Osteocyte (in vitro differentiated cells): ENCODE measurements around the gene ZNF334. TPM values are rescaled to one million over a fixed set of nuclear protein-coding genes. Genes with fewer than 3 reads are reported as not detected.

Experiments
- DNase-seq: peaks from one replicate; pipeline ENCODE4 v3.0.0; 2021; ENCODE audit warnings: mixed read lengths; ENCODE audit not compliant: unreplicated experiment; ENCODE audit errors: extremely low spot score
- H3K27ac Mint-ChIP-seq: one replicate; pipeline ENCODE4 v1.8.0; 2021; ENCODE audit warnings: mild to moderate bottlenecking, mixed read lengths; ENCODE audit not compliant: unreplicated experiment
- H3K27me3 Mint-ChIP-seq: one replicate; pipeline ENCODE4 v1.8.0; 2021; ENCODE audit warnings: mixed read lengths; ENCODE audit not compliant: unreplicated experiment
- H3K36me3 Mint-ChIP-seq: one replicate; pipeline ENCODE4 v1.8.0; 2021; ENCODE audit warnings: mixed read lengths; ENCODE audit not compliant: unreplicated experiment
- H3K4me1 Mint-ChIP-seq: one replicate; pipeline ENCODE4 v1.8.0; 2021; ENCODE audit warnings: mixed read lengths; ENCODE audit not compliant: unreplicated experiment
- H3K4me3 Mint-ChIP-seq: one replicate; pipeline ENCODE4 v1.8.0; 2021; ENCODE audit warnings: mild to moderate bottlenecking, moderate library complexity, mixed read lengths; ENCODE audit not compliant: unreplicated experiment
- H3K9me3 Mint-ChIP-seq: one replicate; pipeline ENCODE4 v1.8.0; 2021; ENCODE audit warnings: mixed read lengths; ENCODE audit not compliant: unreplicated experiment
- CTCF ChIP-seq: fragments of 200-600 bp; sonication (generic); IDR thresholded peaks from 2 replicates; pipeline ENCODE4 v1.5.0; 2021; ENCODE audit warnings: antibody characterized with exemption, mild to moderate bottlenecking, moderate library complexity
- total RNA-seq: library from RNA; stranded (reverse); gene quantifications from 2 replicates; pipeline ENCODE4 v1.2.1, GENCODE V29; 2021

Gene ZNF334
- total RNA-seq, 1 donor from 2014 or later: 3.7 TPM

GRCh38 chr20:46483879-46484278 is 29.5 kb downstream of the ZNF334 start:
- Mint-ChIP-seq H3K36me3 (no peaks in the 10 kb centered on the region), H3K27ac (no peak overlapping the region), H3K9me3 (no peaks in the 10 kb centered on the region), H3K4me3 (no peak overlapping the region), H3K4me1 (no peaks in the 10 kb centered on the region), H3K27me3 (peaks cover 57% of the 10 kb centered on the region)
- DNase-seq: no peak
- no peak for TF ChIP-seq CTCF

GRCh38 chr20:46482864-46483263 is 30.5 kb downstream of the ZNF334 start:
- no peaks in the 10 kb centered on the region for H3K9me3 Mint-ChIP-seq
- H3K4me3 Mint-ChIP-seq: no peak overlapping the region
- H3K4me1 Mint-ChIP-seq: no peaks in the 10 kb centered on the region
- H3K36me3 Mint-ChIP-seq: no peaks in the 10 kb centered on the region
- no peak for TF ChIP-seq CTCF
- H3K27me3 Mint-ChIP-seq: peaks cover 55% of the 10 kb centered on the region
- DNase-seq: no peak
- no peak overlapping the region for H3K27ac Mint-ChIP-seq

DNA sequence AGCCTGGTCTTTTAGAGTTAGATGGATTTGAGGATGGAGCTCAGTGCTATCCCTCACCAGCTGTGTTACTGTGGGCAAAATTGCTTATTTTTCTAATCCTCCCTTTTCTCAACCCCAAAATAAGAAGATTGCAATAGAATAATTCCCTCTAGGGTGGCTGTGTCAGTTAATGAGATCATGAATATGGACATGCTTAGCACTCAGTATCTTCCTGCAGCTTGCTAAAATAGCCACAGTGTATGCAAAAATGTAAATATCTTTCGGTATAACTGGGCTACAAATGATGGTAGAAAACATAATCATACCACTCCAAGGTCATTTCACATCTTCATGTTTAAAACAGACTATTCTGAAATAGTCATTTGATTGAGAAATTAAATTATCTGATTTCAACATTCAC is 35.7 kb downstream of the ZNF334 start:
- TF ChIP-seq CTCF: no peak
- Mint-ChIP-seq H3K27ac (no peak overlapping the region), H3K36me3 (no peaks in the 10 kb centered on the region), H3K4me1 (no peaks in the 10 kb centered on the region), H3K9me3 (no peaks in the 10 kb centered on the region), H3K4me3 (no peak overlapping the region), H3K27me3 (peaks cover 31% of the 10 kb centered on the region)
- DNase-seq: no peak

GRCh38 chr20:46477225-46477624 is 36.1 kb downstream of the ZNF334 start:
- peaks cover 32% of the 10 kb centered on the region for H3K27me3 Mint-ChIP-seq
- H3K36me3 Mint-ChIP-seq: no peaks in the 10 kb centered on the region
- no peak overlapping the region for H3K4me3 Mint-ChIP-seq
- H3K4me1 Mint-ChIP-seq: no peaks in the 10 kb centered on the region
- no peak for DNase-seq
- no peak overlapping the region for H3K27ac Mint-ChIP-seq
- TF ChIP-seq CTCF: no peak
- no peaks in the 10 kb centered on the region for H3K9me3 Mint-ChIP-seq

GRCh38 chr20:46468508-46468907 is 44.9 kb downstream of the ZNF334 start:
- H3K27ac Mint-ChIP-seq: no peak overlapping the region
- TF ChIP-seq CTCF: no peak
- no peak for DNase-seq
- H3K4me1 Mint-ChIP-seq: no peaks in the 10 kb centered on the region
- H3K9me3 Mint-ChIP-seq: no peaks in the 10 kb centered on the region
- H3K36me3 Mint-ChIP-seq: no peaks in the 10 kb centered on the region
- peaks cover 9% of the 10 kb centered on the region for H3K27me3 Mint-ChIP-seq
- H3K4me3 Mint-ChIP-seq: no peak overlapping the region
